NCI-H446 (cell line): ENCODE results near the gene PRPF6.
A peak's percentile ranks its signal among the peaks of the same experiment; 100 is the strongest.

ENCODE experiments used
- DNase-seq, 2 experiments: peaks; one replicate each; lab custom pipeline; 2025; lab: John Stamatoyannopoulos, UW

Gene PRPF6

GRCh38 chr20:64049060-64049877 is 68.3 kb downstream of the PRPF6 start, which contains the start of gene SOX18:
Gene SOX18 (minus strand): TSS chr20:64049639. CDS start chr20:64049516, 123 bp downstream.
- DNase-seq = peak in 1 of 2 experiments; percentile 51

- no peak for DNase-seq
Observed at GRCh38 chr20:64049878-64050260, 68.9 kb downstream of the PRPF6 start.

DNA sequence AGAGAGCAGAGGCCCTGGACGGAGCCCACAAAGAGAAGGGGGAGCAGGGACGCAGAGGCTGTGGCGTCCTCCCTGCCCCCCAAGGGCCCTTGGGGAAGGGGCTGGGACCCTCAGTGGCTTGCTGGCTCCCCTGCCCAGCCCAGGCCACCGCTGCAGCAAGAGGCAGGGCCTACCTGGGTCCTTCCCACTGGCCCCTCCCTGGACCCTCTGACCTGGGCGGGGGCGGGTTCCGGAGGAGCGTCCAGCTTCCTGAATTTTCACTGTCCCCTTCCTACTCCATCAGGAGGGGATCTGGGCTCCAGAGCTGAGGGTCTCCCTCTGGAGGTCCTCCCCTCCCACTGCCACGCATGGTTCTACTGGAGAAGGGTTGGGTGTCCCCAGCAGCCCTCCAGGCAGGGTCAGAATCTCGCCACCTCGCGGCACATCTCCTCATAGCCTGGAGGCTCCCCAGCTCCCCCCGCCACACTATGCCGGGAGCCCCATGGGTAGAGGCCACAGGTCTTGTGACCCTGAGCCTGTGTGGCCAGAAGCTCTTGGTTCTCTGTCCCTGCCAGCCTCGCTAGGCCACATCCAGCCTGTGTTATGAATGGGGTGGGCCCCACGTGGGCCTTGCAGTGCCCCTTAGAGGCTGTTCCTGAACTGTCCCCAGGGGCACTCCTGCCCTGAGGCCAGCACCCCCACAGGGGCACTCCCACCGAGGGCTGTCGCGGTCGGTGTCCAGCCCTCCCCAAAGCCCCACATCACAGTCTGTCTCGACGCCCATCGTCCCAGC is 69.5 kb downstream of the PRPF6 start:
- no peak for DNase-seq

- DNase-seq = no peak
Observed at GRCh38 chr20:64051033-64051452, 70.1 kb downstream of the PRPF6 start.

DNA sequence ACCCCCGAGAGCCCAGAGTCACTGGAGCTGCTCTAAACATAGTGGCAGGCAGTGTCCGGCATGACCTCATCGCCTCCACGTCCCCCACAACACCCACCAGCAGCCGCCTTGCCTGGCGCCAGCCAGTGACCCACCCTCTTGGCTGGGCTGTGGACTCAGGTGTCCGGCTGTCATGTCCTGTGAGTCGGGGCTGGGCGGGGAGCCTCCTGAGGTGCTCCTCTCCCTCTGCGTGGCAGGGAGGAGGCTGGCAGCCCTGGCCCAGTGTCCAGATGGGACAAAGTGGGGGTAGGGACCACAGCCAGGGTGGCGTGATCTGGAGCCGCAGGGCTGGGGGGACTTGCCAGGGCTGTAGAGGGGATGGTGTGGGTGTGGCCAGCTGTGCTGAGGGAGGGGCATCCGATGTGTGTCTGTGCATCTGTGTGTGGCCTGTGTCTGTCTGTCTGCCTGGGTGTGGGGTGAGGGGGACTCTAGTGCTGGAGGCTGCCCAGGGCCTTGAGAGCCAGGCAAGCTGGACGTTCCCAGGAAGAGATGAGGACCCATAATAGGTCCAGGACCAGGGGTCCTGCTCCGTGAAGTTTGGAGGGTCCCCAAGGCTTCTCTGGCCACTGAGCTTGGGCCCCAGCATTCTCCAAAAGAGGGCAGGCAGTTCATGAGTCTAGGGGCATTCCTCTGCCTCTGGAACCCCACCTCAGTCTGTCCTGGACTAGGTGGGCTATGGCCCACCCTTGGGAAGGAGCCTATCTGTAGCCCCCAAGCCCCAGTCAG is 70.8 kb downstream of the PRPF6 start:
- DNase-seq = no peak

DNA sequence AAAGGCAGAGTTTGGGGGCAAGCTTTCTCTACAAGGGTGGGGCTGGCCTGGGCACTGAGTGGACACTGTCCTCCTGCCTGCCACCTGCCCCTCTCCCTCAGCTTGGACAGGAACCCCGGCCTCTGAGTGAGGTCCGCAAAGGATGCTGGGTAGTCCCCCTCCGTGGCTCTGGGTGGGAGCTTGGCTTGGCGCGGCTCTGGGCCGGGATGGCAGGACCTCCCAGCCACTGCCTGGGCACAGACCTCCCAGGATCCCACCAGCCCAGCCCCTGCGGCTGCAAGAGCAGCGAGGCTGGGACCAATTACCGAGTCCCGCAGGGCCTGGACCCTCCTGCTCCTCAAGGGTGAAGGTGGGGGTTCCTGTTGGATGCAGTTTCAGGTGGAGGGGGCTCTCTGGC is 71.4 kb downstream of the PRPF6 start:
- no peak for DNase-seq

- DNase-seq = no peak
Observed at GRCh38 chr20:64052987-64053840, 72.3 kb downstream of the PRPF6 start.

- peak; percentile 42 to 73 for DNase-seq
Observed at GRCh38 chr20:64053841-64054661, 73.1 kb downstream of the PRPF6 start.

- DNase-seq = peak in 1 of 2 experiments; percentile 84
Observed at GRCh38 chr20:64055396-64055892, 74.5 kb downstream of the PRPF6 start.

- DNase-seq = peak in 1 of 2 experiments; percentile 84
Observed at GRCh38 chr20:64055893-64056638, 75.1 kb downstream of the PRPF6 start.

GRCh38 chr20:64056639-64056888 is 75.6 kb downstream of the PRPF6 start:
- DNase-seq = no peak

DNA sequence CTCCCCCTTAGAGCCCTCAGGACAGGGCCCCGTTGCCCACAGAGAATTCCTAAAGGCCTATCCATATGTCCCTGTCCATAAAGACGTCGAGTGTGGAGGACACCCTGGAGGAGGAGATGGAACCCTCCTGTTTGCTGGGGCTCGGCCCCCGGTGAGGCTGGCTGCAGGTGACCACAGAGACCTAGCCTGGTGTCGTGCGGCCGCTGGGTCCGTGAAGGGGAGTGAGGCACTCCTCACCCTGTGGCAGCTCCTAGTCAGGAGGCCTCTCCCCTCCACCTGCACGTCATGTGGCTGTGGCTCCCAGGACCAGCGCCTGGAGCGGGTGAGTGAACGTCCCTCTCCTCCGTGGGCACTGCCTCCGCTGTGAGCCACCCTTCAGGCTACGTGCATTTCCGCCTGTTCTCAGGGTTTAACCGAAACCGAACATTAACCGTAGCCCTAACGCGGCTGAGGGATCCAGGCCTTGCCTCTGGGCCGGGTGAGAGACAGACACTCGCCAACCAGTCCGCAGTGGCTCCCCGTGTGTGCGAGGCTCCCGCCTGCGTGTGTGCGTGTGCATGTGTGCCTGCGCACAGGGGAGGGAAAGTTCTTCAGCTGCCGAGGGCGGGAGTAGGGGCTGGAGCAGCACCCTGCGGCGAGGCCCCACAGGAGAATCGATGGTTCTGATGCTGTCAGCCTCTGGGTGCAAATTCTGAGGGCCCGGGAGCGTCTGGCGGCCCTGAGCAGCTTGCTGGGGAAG is 76.1 kb downstream of the PRPF6 start:
- no peak for DNase-seq

DNA sequence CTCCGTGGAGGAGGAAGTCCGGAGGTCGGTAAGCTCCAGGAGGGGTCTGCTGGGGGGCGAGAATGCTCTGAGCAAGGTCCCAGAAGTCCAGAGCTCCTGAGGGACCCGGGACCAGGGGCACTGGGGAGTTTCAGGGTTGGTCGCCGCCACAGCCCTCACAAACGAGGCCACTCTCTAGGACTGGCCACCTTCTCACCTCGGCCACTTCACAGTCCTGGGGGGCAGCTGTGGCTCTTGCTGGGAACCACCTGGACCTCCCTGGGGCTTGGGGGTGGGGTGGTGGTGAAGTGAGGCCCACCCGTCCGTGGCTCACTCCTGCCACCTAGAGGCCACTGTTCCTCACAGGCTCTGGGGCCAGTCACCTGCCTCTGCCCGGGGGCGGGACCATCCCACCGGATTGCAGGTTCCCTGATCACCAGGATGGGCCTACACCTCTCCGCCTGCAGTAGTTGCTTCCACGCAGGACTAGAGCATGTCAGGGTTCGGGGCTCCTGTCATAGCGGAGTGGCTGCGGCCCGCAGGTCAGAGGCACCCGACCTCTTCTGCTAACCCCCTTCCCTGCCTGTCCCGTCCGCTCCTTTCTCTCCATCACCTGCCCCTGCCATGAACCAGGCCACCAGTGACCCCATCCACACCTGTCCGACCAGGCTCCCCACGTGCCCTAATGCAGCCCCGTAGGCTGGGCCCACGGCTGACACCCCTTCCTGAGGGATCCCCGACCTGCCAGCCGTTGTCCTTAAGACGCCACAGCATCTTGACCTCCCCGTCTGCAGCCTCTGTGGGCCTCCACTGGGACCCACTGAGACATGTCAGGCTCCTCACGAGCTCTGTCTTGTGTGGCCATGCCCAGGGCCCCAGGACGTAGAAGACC is 76.9 kb downstream of the PRPF6 start:
- DNase-seq = peak; percentile 81 to 83

- no peak for DNase-seq
Observed at GRCh38 chr20:64058536-64058935, 77.6 kb downstream of the PRPF6 start.

DNA sequence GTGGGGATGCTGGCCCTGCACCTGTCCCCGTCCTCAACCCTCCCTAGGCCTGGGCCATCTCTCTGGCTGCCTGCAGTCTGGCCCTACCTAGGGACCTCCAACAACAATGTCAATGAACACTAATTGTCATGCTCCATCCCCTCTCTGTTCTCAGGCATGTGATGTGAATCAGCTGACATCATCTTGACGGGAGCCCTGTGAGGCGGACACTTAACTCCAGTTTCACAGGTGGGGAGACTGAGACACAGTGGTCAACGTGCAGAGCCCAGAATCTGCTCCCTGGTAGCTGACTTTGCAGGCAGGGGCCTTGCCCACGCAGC is 81.3 kb downstream of the PRPF6 start:
- no peak for DNase-seq

DNA sequence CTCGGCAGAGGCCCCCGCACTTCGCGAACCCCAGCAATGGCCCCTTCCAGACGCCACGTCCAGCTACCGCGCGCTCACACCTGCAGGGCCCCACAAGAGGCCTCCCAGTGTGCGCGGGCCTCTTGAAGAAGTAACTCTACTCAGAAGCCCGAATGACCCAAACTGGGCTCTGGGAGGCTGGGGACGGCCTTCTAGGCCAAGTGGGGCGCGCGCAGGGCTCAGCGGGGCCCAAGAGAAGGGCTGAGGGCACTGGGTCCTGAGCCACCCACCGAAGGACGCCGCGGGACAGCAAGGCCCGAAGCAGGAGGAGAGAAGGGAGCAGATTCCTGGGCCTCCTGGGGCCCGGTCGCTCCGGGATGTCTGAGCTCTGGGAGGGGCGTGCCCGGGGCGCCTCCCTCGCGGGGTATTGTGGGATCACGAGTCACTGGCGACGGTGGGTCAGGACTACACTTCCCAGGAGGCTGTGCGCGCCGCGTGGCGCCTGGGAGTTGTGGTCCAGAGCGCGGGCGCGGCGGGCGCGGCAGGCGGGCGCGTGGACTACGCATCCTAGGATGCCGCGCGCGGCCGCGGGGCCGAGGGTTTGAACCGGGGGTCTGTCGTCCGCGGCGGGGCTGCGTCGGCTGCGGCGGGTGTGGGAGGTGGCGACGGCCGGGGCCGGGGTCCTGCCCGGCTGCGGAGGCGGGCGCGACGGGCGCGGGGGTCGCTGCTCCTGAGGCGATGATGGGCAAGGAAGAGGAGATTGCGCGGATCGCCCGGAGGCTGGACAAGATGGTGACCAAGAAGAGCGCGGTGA is 81.9 kb downstream of the PRPF6 start, which contains the start of gene TCEA2:
Gene TCEA2, plus strand, starts transcription at position 603 of the 793 bp plus-strand sequence. Its CDS starts 115 bp downstream, at position 718.
- DNase-seq = peak; percentile 92 to 99

DNA sequence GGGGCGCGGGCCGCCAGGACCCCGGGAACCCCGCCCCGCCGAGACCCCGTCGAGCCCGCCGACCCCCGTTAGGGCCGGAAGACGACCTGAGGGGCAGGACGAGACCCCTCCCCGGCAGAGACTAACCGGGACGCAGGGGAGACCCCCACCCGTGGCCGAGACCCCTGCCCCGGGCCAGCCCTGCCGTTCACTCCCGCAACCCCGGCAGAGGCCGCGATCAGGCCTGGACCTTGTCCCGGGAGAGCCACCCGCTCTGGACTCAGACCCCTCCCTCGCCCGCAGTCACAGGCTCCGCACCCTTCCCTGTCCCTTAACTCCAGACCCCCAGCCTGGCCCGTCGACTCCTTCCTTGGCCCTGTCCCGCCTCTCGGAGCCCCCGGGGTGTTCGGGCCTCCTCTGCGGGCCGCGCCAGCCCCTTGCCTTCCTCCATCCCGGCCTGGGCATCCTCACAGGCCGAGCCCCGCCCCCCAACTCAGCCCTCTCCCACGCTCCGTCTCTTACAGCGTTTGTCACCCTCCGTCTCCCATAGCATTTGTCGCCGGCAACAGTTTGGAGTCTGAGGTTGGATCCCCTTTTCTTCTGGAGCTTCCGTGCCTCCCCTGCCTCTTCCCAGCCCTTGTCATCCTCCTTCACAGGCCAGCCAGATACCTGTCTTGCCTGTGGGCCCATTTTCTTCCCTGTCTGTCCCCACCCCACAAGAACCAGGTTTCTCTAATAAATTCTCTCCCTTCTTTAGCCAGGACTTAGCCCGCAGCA is 82.6 kb downstream of the PRPF6 start:
- DNase-seq = no peak
